Measurements from ENCODE around the gene UTP18. TPM values are rescaled to one million over a fixed set of nuclear protein-coding genes. Genes with fewer than 3 reads are reported as not detected.

Gene UTP18
- total and polyA plus RNA-seq, 2 of the 8 experiments (the other 6 are each of a cell fraction or from before 2014, with no cell fraction given) = 17.9 to 85.7 TPM

DNA sequence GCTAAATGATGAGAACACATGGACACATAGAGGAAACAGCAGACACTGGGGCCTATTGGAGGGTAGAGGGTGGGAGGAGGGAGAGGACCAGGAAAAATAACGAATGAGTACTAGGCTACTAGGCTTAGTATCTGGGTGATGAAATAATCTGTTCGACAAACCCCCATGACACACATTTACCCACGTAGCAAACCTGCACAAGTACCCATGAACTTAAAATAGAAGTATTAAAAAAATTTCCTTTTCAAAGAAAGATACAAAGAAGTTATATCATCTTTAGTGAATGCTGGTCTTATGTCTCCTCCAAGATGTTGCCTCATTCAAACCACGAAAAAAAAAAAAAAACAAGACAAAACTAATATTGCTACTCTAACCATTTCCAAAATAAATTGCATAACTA is 32.2 kb upstream of the UTP18 start:
- no peak overlapping the region for H3K18ac ChIP-seq (ENCODE audit: extremely low read depth, low read length)
- no peaks in the 10 kb centered on the region for H3K23me2 ChIP-seq (ENCODE audit: low read depth, low read length)
- no peak overlapping the region for H3K56ac ChIP-seq (replicated peaks; ENCODE audit: insufficient read length, low read depth, low read length)
- peaks cover 2 to 9% (median 4%) of the 10 kb centered on the region in 4 experiments; a peak in 4 of 8 replicates for H3K36me3 ChIP-seq (ENCODE audit: control insufficient read depth in 2 of 4, insufficient read depth in 4 of 4, low read length in 3 of 4)
- no peaks in the 10 kb centered on the region for H3K4me1 ChIP-seq (replicated peaks in 1 of 4; ENCODE audit: control insufficient read depth in 3 of 4, insufficient read depth in 4 of 4, low read length in 3 of 4)
- H2BK15ac ChIP-seq (ENCODE audit: low read length) = no peak overlapping the region
- H3K4me2 ChIP-seq (ENCODE audit: insufficient read depth in 1 of 2, low read depth in 2 of 2, low read length in 2 of 2) = no peak overlapping the region
- H3K4me3 ChIP-seq (ENCODE audit: extremely low read depth in 1 of 4, insufficient read depth in 2 of 4, low read depth in 3 of 4, low read length in 4 of 4) = no peak overlapping the region
- H3K79me1 ChIP-seq (ENCODE audit: low read depth, low read length) = peaks cover 2% of the 10 kb centered on the region; the same call in 1 of the 2 replicates
- peaks cover 3 to 5% of the 10 kb centered on the region in 2 experiments for H4K20me1 ChIP-seq (replicated peaks in 1 of 2; ENCODE audit: control insufficient read depth in 1 of 2, insufficient read depth in 2 of 2, low read length in 2 of 2)
- no peak overlapping the region for H3K23ac ChIP-seq (ENCODE audit: insufficient read length)
- H2BK120ac ChIP-seq (replicated peaks; ENCODE audit: low read depth, low read length) = no peak overlapping the region
- peaks cover 0 to 59% of the 10 kb centered on the region in 2 experiments; a peak in 3 of 4 replicates for H3K79me2 ChIP-seq (ENCODE audit: control insufficient read depth in 1 of 2, insufficient read depth in 2 of 2, low read length in 2 of 2)
- FAIRE-seq (no peak), DNase-seq (ENCODE audit: low read depth in 1 of 2, low spot score in 2 of 2) (no peak)
- no peak overlapping the region for H3K4ac ChIP-seq (replicated peaks; ENCODE audit: insufficient read length, low read depth, low read length)
- POLR2A ChIA-PET (ENCODE audit: partially characterized antibody) = interaction anchor here (2.6 kb wide), 1 partner anchor 62 kb away, joined by 7 read pairs; the partner anchor contains the start of gene NME2
- H3K27ac ChIP-seq (ENCODE audit: low read depth, low read length) = no peak overlapping the region
- no peaks in the 10 kb centered on the region for H3K27me3 ChIP-seq (replicated peaks in 1 of 4; ENCODE audit: control insufficient read depth in 3 of 4, extremely low read depth in 1 of 4, insufficient read depth in 3 of 4, low read length in 3 of 4)
- H4K5ac ChIP-seq (ENCODE audit: insufficient read length, low read depth, low read length) = no peak overlapping the region
- no peak overlapping the region for H3K14ac ChIP-seq (ENCODE audit: insufficient read length)
- H2AK5ac ChIP-seq (ENCODE audit: low read depth, low read length) = no peak overlapping the region
- no peak overlapping the region for H2BK5ac ChIP-seq (ENCODE audit: low read depth, low read length)
- H2BK20ac ChIP-seq (ENCODE audit: low read length) = no peak overlapping the region
- H2BK12ac ChIP-seq (ENCODE audit: low read depth, low read length) = no peak overlapping the region
- WGBS, 2 experiments (ENCODE audit: extremely low coverage in 1 of 2, insufficient coverage in 1 of 2, insufficient read length in 1 of 2, insufficient replicate concordance in 2 of 2, low coverage in 1 of 2, low lambda C conversion rate in 2 of 2, missing lambda C conversion rate in 1 of 2) = 85% methylated on average over 4 of the region's 4 CpGs; no CpG with 5 or more reads in 1 of the 2 experiments
- no peak overlapping the region for H4K8ac ChIP-seq (ENCODE audit: extremely low read depth, insufficient read depth, low read length)
- H2AFZ ChIP-seq (ENCODE audit: low read length) = no peak overlapping the region
- H4K91ac ChIP-seq (replicated peaks; ENCODE audit: insufficient read length, low read length) = no peak overlapping the region
- H3K9me3 ChIP-seq (ENCODE audit: insufficient read depth in 2 of 2, low read depth in 1 of 2, low read length in 1 of 2) = no peaks in the 10 kb centered on the region
- CTCF ChIA-PET (ENCODE audit: partially characterized antibody) = interaction anchor here (0.6 to 1.1 kb wide), 2 partner anchors 13 to 33 kb away, joined by 3 read pairs; no protein-coding TSS in a partner anchor
- TF ChIP-seq CREB1 (IDR thresholded peaks at IDR 0.05) (no peak), TAF7 (optimal IDR thresholded peaks at IDR 0.05; ENCODE audit: borderline replicate concordance, low read depth, low read length) (no peak), RNF2 (IDR thresholded peaks at IDR 0.05; ENCODE audit: borderline replicate concordance, low read depth, low read length, missing control alignments, poor library complexity, severe bottlenecking) (no peak), JUND (IDR thresholded peaks at IDR 0.05; ENCODE audit: low read length) (no peak), KDM1A (IDR thresholded peaks at IDR 0.05; ENCODE audit: borderline replicate concordance, low read length) (no peak), ASH2L (IDR thresholded peaks at IDR 0.05; ENCODE audit: low read length) (no peak)
- H3K9ac ChIP-seq (replicated peaks in 1 of 4; ENCODE audit: extremely low read depth in 1 of 4, low read depth in 3 of 4, low read length in 3 of 4) = no peak overlapping the region
